Measurements from ENCODE around the gene VILL.
"Not testable (repeated sequence)": the region's sequence is repeated elsewhere in the genome, so short reads cannot be mapped to it uniquely, and the experiment has no call there.

Gene VILL

GRCh38 chr3:38019658-38020341, 29.2 kb downstream of the VILL start:
- no peak for DNase-seq

DNA sequence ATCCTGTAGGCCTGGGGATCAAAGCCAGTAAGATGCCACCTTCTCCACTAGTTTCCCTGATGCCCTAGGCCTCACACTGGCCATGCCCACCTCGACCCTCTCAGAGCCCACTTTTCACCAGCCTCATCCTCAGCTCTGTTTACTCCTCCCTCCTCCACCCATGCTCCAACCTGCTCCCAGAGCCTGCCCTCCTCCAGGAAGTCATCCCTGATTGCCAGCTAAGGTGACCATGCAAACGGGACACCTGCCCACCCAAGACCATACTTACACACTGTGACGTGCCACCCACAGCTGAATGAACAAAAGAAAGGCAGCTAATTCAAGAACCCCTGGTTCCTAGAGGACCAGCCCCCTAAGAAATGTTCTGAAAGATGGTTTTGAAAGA, 29.7 kb downstream of the VILL start:
- DNase-seq, result no peak

GRCh38 chr3:38021196-38021595, 30.6 kb downstream of the VILL start:
- DNase-seq, result no peak

DNA sequence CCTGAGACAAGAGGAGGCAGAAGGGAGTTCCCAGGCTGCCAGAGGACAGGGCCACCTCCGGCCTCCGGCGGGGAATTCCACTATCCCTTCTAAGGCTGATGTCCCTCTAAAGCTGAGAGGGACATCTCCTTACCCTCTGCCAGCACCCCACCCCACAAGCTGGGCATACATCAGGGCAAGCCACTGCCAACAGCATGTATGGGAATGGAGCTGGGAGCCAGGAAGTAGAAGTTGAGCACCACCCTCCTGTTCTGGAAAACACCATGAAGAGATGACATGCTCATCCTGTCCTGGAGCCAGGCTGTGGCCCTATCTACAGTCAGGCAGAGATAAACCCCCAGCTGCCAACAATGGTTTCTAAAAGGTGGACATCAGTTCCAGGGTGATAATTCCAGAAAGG, 31.7 kb downstream of the VILL start:
- DNase-seq, result no peak

GRCh38 chr3:38022896-38023709, 32.5 kb downstream of the VILL start:
- no peak for DNase-seq

DNA sequence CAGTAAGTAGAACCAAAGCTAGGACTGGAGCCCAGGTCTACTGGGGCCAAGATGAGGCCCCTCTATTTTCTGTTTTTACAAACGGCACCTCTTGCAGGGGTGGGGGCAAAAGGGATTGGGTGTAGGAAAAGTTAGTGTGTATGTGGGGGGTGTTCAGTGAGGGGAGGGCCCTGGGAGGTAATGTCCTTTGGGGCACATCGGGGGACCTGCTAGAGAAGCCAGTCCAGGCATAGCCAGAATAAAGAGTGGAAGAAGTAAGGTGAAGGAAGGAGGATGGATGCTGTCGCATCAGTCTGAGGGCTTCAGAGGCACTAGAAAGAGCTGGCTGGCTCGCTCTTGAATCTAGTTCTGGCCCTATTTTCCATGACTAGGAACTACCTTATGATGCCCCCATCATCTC, 36.3 kb downstream of the VILL start:
- no peak for DNase-seq

DNA sequence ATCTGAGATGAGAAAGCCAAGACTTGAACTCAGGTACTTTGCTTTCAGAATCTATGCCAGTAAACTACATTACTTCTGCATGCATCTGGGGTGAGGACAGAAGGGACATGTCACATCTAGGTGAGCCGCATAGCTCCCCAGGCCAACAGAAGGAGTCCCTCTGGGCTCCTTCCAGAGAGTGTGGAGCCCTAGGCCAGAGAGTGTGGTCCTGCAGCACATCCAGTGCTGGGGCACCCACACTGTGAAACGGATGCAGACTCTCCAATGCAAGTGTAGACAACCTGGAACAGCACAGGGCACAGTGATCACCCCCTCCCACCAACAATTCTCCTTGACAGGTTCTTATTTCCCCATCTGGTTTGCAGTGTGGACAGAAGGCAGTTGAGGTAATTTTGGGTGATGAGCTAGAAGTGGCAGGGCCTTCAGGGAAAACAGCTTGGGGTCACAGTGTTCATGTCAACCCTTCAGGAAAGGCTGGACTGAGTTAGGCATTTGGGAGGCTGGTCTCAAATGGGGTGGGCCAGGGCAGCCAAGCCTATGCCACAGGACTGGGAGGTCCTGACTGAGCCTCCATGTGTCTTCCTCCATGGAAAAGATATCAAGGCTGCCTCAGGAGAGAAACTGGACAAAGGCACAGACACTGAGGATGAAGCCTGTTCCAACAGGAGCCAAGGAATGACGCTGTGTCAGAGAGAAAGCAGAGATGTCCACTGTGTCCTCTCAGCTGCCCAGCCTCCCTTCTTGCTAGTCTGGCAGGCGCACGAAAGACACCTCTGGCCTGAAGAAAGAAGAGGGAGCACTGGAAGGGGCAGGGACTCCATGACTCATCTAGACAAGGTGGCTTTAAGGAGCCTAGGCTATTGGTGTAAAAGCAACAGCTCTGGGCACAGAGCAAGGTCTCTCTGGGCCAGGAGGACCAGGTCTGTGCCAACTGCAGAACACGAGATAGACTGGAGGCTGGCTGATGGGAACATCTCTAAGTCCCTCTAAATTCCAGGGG, 37.2 kb downstream of the VILL start:
- no peak for DNase-seq

DNA sequence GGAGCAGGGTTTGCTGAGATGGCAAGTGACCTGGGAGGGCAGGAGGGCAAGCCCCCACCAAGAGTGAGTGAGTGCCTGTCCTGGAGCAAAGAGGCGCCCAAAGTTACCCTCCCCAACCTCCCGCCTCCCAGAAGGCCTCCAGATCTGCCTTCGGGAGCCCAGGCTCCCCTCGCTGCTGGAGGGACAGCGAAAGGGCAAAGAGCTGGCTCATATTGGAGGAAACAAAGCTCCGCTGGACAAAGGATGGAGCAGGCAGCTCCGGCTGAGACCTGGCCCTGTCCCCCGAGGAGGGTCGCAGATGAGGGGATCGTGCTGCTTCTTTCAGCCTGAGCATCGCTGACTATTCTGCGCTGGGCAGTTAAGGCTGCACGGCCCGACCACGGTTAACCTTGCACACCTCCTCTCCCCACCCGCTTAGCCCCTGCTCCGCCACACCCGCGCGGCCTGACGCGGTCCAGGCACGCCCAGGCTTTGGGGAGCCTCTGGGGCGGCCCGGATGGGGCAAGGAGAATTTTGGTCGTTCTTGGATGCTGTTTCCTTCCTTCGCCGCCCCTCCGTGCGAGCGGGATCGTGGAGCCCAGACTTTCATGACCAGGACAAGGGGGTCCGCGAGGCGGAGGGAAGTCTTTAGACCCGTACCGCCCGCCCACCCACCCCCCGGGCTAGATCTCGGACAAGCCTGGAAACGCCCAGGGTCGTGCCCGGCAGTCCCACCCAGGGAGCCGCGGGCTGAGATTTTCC, 38.2 kb downstream of the VILL start:
- no peak for DNase-seq

- DNase-seq, result peak; percentile 60
Observed at GRCh38 chr3:38029400-38030125, 39.0 kb downstream of the VILL start, which contains the start of gene PLCD1. PLCD1 (minus strand) TSS chr3:38029642; CDS start chr3:38029539, 103 bp downstream.

DNA sequence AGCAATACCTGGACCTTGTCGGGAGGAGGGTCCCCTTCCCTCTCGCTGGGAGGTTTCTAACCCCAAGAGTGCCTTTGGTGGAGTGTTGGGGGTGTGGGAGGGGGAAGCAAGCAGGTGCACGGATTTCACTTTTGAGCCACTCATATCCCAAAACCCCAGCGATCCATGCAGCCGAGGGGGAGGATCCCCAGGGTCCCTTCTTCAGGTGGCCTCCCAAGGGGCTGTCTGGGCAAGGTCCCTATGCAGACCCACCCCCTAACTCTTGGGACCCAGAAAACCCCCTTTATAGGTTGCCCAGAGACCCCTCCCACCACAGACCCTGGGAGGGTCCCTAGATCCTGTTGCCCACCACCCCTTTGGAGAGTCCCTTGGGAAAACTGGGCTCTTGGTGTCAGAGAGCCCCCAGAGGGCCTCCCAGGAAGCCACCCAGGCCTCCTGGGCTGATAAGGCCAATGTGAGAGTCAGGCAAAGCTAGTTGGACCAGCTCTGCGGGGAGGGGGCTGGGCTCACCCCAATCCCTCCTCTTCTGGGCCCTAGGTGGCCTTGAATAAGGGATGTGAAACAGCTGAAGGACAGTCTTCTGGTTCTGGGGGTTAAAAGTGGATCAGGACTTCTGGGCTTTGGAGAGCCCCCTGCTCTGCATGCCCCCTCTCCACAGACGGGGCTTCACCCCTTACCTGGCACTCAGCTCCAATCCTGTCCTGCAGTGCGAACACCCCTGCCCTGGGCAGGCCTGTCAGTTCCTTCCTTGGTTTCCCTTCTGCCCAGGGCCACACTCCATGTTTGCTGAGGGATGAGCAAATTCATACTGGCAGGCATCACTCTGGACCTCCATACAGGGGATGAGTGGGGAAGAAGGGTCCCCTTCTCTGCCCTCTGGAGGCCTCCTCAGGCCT, 39.8 kb downstream of the VILL start:
- DNase-seq, result no peak

DNA sequence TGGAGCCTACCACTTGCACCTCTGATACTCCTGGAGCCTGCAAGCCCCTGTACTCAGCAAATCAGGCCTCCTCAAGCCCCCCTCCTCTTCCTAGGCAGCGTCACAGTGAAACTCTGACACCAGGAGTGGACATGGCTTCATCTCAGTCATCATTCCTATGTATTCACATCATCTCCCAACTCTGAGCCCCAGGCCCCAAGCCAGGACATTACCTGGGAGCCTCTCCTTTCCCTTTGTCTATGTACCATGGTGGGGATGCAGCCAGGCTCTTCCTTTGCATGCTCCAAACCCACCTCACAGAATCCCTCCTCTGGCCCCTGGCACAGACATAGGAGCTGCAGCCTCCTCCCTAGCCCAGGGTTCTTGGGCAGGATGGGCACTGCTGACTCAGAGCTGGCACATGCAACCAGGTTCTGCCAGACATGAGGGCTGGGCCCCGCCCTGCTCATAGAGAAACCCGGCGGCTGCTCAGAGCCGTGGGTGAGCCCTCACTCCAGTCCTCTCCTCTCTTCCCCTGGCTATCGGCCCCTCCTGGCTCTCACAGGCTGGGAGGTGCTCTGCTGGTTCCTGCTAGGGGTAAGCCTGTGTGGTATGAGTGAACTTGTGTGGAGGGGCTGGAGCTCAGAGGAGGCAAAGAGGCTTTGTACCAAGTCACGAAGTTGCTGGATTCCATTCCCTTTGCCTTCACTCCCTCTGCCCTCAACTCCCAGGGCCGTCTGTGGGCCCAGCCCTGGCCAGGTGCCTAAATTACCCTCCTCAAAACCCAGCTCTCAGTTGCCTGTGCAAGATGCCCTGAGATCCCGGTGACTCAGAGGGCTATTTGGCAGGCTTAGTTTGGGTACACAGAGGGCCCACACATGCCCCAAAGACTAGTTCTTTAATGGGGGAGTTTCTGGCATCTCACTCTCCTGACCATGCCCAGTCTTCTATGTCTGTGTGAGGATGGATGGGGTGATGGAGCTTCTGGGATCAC, 40.7 kb downstream of the VILL start:
- DNase-seq, result no peak

GRCh38 chr3:38032328-38032865, 41.8 kb downstream of the VILL start:
- DNase-seq, result no peak

DNA sequence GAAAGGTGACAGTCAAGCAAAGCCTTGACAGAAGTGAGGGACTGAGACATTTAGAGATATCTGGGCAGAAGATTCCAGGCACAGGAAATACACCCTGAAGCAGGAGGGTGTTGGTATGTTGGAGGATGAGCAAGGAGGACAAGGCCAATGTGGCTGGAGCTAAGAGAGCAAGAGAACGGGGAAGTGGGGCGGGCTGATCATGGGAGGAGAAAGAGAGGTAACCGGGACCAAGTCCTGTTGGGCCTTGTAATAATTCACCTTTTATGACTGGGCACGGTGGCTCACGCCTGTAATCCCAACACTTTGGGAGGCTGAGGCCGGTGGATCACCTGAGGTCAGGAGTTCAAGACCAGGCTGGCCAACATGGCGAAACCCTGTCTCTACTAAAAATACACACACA, 43.0 kb downstream of the VILL start:
- not testable (repeated sequence) for DNase-seq

- not testable (repeated sequence) for DNase-seq
Observed at GRCh38 chr3:38034335-38034734, 43.7 kb downstream of the VILL start.

DNA sequence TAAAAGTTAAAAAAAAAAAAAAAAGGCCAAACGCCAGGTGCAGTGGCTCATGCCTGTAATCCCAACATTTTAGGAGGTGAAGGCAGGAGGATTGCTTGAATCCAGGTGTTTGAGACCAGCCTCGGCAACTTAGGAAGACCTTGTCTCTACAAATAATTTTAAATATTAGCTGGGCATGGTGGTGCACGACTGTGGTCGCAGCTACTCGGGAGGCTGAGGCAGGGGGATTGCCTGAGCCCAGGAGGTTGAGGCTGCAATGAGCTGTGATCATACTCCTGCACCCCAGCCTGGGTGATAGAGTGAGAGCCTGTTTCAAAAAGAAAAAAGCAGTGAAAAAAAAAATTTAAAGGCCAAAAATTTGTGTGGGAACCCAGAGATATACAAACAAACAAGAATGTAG, 45.7 kb downstream of the VILL start:
- DNase-seq, result no peak

- no peak for DNase-seq
Observed at GRCh38 chr3:38036906-38037305, 46.3 kb downstream of the VILL start.

DNA sequence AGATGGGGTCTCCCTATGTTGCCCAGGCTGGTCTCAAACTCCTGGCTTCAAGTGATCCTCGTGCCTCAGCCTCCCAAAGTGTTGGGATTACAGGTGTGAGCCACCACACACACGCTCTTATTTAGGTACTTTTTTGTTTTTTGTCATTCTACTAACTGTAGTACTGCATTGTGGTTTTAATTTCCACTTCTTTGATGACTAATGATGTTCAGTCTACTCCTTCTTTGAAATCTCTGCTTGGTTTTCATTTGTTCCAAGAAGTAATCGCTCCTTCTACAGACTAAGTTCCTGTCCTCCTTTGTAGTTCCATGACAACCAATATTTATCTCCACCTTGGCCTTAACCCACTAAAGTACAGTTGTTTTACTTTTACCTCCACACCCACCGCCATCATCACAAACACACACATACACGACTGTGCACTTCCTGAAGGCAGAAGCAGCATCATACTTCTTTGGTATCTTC, 47.9 kb downstream of the VILL start:
- DNase-seq, result no peak

DNA sequence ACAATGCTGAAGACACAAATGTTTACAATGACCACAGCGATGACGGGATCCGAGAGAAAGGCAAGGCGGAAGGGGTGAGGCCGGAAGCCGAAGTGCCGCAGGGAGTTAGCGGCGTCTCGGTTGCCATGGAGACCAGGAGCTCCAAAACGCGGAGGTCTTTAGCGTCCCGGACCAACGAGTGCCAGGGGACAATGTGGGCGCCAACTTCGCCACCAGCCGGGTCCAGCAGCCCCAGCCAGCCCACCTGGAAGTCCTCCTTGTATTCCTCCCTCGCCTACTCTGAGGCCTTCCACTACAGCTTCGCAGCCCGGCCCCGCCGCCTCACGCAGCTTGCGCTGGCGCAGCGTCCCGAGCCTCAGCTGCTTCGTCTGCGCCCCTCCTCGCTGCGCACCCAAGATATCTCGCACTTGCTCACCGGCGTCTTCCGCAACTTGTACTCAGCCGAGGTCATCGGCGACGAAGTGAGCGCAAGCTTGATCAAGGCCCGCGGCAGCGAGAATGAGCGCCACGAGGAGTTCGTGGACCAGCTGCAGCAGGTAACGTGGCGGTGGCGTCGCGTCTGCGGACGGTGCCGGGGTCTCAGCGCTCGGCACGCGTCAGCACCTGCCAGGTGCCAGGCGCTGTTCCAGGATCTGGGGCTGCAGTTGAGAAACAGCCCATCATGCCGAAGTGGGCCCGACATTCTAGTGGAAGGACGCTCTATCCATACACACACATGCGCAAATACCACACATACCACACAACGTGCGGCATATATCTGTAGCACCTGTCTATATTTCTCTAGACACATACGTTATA, 48.7 kb downstream of the VILL start, which contains the start of gene DLEC1:
Gene DLEC1 (plus strand): TSS at position 108 of the 798 bp plus-strand sequence. CDS start 18 bp downstream, at position 126.
- peak; percentile 59 for DNase-seq
